ENCODE results near the gene SDS.
"Not testable (repeated sequence)": the region's sequence is repeated elsewhere in the genome, so short reads cannot be mapped to it uniquely, and the experiment has no call there.

SDS gene

GRCh38 chr12:113373969-113374368 is 29.7 kb downstream of the SDS start:
- DNase-seq: no peak

GRCh38 chr12:113373440-113373839 is 30.2 kb downstream of the SDS start:
- DNase-seq: no peak

- DNase-seq: no peak
Measured at GRCh38 chr12:113372371-113372770, 31.3 kb downstream of the SDS start.

GRCh38 chr12:113371808-113372207 is 31.9 kb downstream of the SDS start:
- no peak for DNase-seq

GRCh38 chr12:113370923-113371682 is 32.6 kb downstream of the SDS start:
- DNase-seq: no peak

GRCh38 chr12:113369391-113369985 is 34.2 kb downstream of the SDS start:
- DNase-seq: no peak

GRCh38 chr12:113368331-113368730 is 35.4 kb downstream of the SDS start:
- DNase-seq: no peak

GRCh38 chr12:113366827-113367226 is 36.9 kb downstream of the SDS start:
- DNase-seq: no peak

GRCh38 chr12:113365639-113366395 is 37.9 kb downstream of the SDS start:
- no peak for DNase-seq

GRCh38 chr12:113364698-113365097 is 39.0 kb downstream of the SDS start:
- no peak for DNase-seq

GRCh38 chr12:113361574-113362370 is 41.9 kb downstream of the SDS start:
- no peak for DNase-seq

GRCh38 chr12:113359939-113360748 is 43.5 kb downstream of the SDS start:
- DNase-seq: no peak

GRCh38 chr12:113359133-113359938 is 44.4 kb downstream of the SDS start:
- DNase-seq: no peak

GRCh38 chr12:113358381-113359132 is 45.1 kb downstream of the SDS start, which contains the start of gene PLBD2:
Gene PLBD2, plus strand, starts transcription at chr12:113358587. Its CDS starts 14 bp downstream, at chr12:113358601.
- DNase-seq: peak; percentile 79

GRCh38 chr12:113354192-113354591 is 49.5 kb downstream of the SDS start:
- DNase-seq: not testable (repeated sequence)

GRCh38 chr12:113351089-113351488 is 52.6 kb downstream of the SDS start:
- DNase-seq: no peak

- no peak for DNase-seq
Measured at GRCh38 chr12:113348849-113349536, 54.7 kb downstream of the SDS start.

- no peak for DNase-seq
Measured at GRCh38 chr12:113347892-113348291, 55.8 kb downstream of the SDS start.

GRCh38 chr12:113347107-113347506 is 56.6 kb downstream of the SDS start:
- no peak for DNase-seq

GRCh38 chr12:113346353-113346752 is 57.3 kb downstream of the SDS start:
- DNase-seq: no peak
